ENCODE measurements around the gene FSTL1. TPM values are rescaled to one million over a fixed set of nuclear protein-coding genes. Genes with fewer than 3 reads are reported as not detected.
"Not testable (repeated sequence)": the region's sequence is repeated elsewhere in the genome, so short reads cannot be mapped to it uniquely, and the experiment has no call there.

Gene FSTL1
- total and polyA plus RNA-seq, 8 donors, result 7.3 to 131 (median 15.1) TPM

DNA sequence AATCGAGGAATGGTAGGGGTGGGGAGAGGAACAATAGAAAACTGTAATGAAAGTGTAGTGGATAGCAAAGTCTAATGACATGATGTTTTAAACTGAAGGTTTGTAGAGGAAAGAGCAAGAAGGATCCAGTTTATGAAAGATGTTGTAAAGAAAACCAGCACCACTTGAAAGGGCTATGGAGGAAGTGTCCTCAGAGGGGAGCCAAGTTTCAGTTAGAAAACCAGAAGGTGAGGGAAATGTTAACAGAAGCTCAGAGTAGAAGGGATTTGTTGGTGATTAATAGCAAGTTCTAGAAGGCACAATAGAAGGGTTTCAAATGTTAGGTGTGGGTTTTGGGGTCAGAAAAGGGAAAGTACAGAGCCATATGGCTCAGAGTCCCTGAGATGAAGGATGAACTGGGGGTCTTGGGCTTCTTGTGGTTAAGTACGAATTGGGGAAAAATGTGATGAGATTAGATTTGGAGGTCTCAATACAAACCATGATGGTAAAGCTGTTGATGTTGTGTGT lies 67.8 kb downstream of the FSTL1 start:
- no peaks in the 10 kb centered on the region for H3K4me1 ChIP-seq
- H3K9me3 ChIP-seq, result no peaks in the 10 kb centered on the region
- no peak overlapping the region for H3K27ac ChIP-seq
- WGBS, 2 donors, result 45 to 66% methylated on average over 2 of the region's 2 CpGs
- FAIRE-seq (no peak), DNase-seq (no peak), ATAC-seq (no peak)
- TF ChIP-seq, protein P1, sequence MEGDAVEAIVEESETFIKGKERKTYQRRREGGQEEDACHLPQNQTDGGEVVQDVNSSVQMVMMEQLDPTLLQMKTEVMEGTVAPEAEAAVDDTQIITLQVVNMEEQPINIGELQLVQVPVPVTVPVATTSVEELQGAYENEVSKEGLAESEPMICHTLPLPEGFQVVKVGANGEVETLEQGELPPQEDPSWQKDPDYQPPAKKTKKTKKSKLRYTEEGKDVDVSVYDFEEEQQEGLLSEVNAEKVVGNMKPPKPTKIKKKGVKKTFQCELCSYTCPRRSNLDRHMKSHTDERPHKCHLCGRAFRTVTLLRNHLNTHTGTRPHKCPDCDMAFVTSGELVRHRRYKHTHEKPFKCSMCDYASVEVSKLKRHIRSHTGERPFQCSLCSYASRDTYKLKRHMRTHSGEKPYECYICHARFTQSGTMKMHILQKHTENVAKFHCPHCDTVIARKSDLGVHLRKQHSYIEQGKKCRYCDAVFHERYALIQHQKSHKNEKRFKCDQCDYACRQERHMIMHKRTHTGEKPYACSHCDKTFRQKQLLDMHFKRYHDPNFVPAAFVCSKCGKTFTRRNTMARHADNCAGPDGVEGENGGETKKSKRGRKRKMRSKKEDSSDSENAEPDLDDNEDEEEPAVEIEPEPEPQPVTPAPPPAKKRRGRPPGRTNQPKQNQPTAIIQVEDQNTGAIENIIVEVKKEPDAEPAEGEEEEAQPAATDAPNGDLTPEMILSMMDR (IDR thresholded peaks at IDR 0.05), result no peak
- no peaks in the 10 kb centered on the region for H3K36me3 ChIP-seq
- no peaks in the 10 kb centered on the region for H3K27me3 ChIP-seq
- intact Hi-C loops (cut with DNase I), result no loop called here
- no peak overlapping the region for H3K4me3 ChIP-seq

DNA sequence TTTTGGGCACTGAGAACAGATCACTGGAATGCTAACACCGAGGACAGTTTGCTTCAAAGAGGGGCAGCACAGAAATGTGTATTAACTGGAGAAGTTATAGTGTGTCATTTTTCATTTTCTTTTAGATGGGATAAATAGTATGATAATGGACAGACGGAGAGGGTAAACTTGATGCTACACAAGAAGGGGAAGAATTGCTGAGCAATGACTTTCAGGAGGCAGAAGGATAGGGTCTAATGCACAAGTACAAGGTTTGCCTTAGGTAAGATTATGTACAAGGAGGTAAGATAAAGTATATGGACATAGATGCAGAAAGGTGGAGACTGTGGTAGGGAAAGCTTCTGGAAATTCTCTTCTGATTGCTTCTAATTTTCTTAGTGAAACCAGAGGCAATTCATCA lies 69.3 kb downstream of the FSTL1 start:
- TF ChIP-seq, protein P1 (IDR thresholded peaks at IDR 0.05), result no peak
- Histone ChIP-seq H3K27me3 (no peaks in the 10 kb centered on the region), H3K4me1 (no peaks in the 10 kb centered on the region), H3K27ac (no peak overlapping the region), H3K36me3 (no peaks in the 10 kb centered on the region), H3K4me3 (no peak overlapping the region), H3K9me3 (no peaks in the 10 kb centered on the region)
- DNase-seq (no peak), FAIRE-seq (no peak), ATAC-seq (no peak)
- WGBS, 2 donors, result 73 to 84% methylated on average over 2 of the region's 2 CpGs
- intact Hi-C loops (cut with DNase I), result no loop called here

DNA sequence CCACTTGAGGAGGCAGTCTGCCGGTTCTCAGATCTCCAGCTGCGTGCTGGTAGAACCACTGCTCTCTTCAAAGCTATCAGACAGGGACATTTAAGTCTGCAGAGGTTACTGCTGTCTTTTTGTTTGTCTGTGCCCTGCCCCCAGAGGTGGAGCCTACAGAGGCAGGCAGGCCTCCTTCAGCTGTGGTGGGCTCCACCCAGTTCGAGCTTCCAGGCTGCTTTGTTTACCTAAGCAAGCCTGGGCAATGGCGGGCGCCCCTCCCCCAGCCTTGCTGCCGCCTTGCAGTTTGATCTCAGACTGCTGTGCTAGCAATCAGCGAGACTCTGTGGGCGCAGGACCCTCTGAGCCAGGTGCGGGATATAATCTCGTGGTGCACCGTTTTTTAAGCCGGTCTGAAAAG lies 72.8 kb downstream of the FSTL1 start:
- 56 to 76% methylated on average over 9 to 12 of the region's 12 CpGs for WGBS, 2 donors
- intact Hi-C loops (cut with DNase I), result not testable (repeated sequence)

DNA sequence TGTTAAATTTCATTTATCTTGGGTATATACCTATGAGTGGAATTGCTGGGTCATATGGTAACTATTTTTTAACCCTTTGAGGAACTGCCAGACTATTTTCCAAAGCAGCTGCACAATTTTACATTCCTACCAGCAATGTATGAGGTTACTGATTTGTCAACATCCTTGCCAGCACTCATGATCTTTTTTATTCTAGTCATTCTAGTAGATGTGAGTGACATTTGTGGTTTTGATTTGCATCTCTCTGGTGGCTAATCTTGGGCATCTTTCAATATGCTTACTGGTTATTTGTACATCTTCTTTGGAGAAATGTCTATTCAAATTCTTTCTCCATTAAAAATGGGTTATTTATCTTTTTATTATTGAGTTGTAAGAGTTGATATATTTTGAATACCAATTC lies 80.3 kb downstream of the FSTL1 start:
- no peaks in the 10 kb centered on the region for H3K4me1 ChIP-seq
- intact Hi-C loops (cut with DNase I), result no loop called here
- ATAC-seq, result no peak
- TF ChIP-seq, protein P1 (IDR thresholded peaks at IDR 0.05), result no peak
- no peak for FAIRE-seq
- H3K27me3 ChIP-seq, result no peaks in the 10 kb centered on the region
- no peak overlapping the region for H3K4me3 ChIP-seq
- no peak for DNase-seq
- no peaks in the 10 kb centered on the region for H3K9me3 ChIP-seq
- H3K36me3 ChIP-seq, result no peaks in the 10 kb centered on the region
- no peak overlapping the region for H3K27ac ChIP-seq

More for the DNA sequence above, 72.8 kb downstream of the FSTL1 start:
- H3K36me3 ChIP-seq, H3K27ac ChIP-seq, H3K27me3 ChIP-seq, H3K9me3 ChIP-seq, FAIRE-seq, ATAC-seq, H3K4me3 ChIP-seq, DNase-seq, H3K4me1 ChIP-seq: not testable (repeated sequence)

DNA sequence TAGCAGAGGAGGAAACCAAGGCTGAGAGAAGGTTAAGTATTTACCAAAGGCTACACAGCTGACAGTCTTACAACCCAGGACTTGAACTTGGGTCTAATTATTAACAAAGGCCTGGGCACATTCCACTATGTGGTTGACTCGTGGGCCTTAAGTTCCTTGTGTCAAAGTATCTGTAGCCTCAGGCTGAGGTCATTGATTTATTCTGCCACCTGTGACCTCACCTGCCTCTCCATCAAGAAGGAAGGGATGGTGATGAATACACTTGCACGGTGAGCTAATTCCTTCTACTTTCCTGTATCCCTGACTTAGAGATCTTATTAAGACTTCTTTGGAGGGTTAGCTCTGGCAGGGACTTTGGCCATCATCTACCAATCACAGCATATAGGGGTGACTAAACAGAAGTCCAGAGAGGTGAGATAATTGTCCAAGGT lies 81.7 kb downstream of the FSTL1 start:
- TF ChIP-seq, protein P1 (IDR thresholded peaks at IDR 0.05), result no peak
- Histone ChIP-seq H3K4me3 (no peak overlapping the region), H3K9me3 (no peaks in the 10 kb centered on the region), H3K27ac (peak overlapping the region in 1 of 4 donors; percentile 33), H3K27me3 (no peaks in the 10 kb centered on the region), H3K36me3 (no peaks in the 10 kb centered on the region), H3K4me1 (no peaks in the 10 kb centered on the region)
- FAIRE-seq (no peak), DNase-seq (no peak), ATAC-seq (peak; percentile 59 to 87 (median 64))
- 6 to 10% methylated on average over 2 of the region's 2 CpGs for WGBS, 2 donors
- intact Hi-C loops (cut with DNase I), result no loop called here
